Cardiac muscle cell (in vitro differentiated cells and primary cell): ENCODE data around the gene LCN2. TPM values are rescaled to one million over a fixed set of nuclear protein-coding genes. Genes with fewer than 3 reads are reported as not detected.

Experiments
- DNase-seq, 2 donors: peaks; one replicate each; pipeline versions ENCODE4 v3.0.0 to v3.0.0-alpha.2; 2010 to 2017; ENCODE audit warnings: low read depth in 1 of 2, low spot score in 1 of 2
- H3K27ac ChIP-seq: fragments of 200-600 bp; sonication (generic); 2 replicates; pipeline ENCODE4 v1.5.1; 2016
- H3K27me3 ChIP-seq: fragments of 200-600 bp; sonication (generic); 2 replicates; pipeline ENCODE4 v1.6.0; 2016; ENCODE audit warnings: control low read depth
- H3K36me3 ChIP-seq: fragments of 200-600 bp; sonication (generic); 2 replicates; pipeline ENCODE4 v1.5.1; 2016; ENCODE audit warnings: control low read depth
- H3K4me1 ChIP-seq: fragments of 200-600 bp; sonication (generic); 2 replicates; pipeline ENCODE4 v1.8.1; 2017; ENCODE audit warnings: low read depth, mild to moderate bottlenecking, mixed run types
- H3K4me3 ChIP-seq: fragments of 200-600 bp; sonication (generic); 2 replicates; pipeline ENCODE4 v1.5.1; 2016; ENCODE audit warnings: mild to moderate bottlenecking
- H3K9me3 ChIP-seq: fragments of 200-600 bp; sonication (generic); 2 replicates; pipeline ENCODE4 v1.5.1; 2017; ENCODE audit warnings: low read depth, mild to moderate bottlenecking, control low read depth
- CTCF ChIP-seq: IDR thresholded peaks from 2 replicates; pipeline ENCODE4 v1.5.1; 2012; ENCODE audit warnings: low read depth, mild to moderate bottlenecking, low read length
- polyA plus RNA-seq: library from polyadenylated mRNA; unstranded; fragments of >200 nt; fragmentation: Nextera tagmentation; extraction: Ambion mirVana; gene quantifications from 2 replicates; pipeline ENCODE4 v1.2.1, GENCODE V29; 2016
- total RNA-seq: library from RNA; depleted of rRNA; stranded (reverse); fragments of >200 nt; gene quantifications from 2 replicates; pipeline ENCODE4 v1.2.3, GENCODE V29; 2016

The LCN2 gene
- total and polyA plus RNA-seq, 2 experiments from 2014 or later: not detected

GRCh38 chr9:128113526-128114325, 35.5 kb upstream of the LCN2 start:
- Histone ChIP-seq H3K4me1 (peaks cover 17% of the 10 kb centered on the region), H3K9me3 (no peaks in the 10 kb centered on the region), H3K36me3 (no peaks in the 10 kb centered on the region), H3K27me3 (no peaks in the 10 kb centered on the region), H3K27ac (no peak overlapping the region), H3K4me3 (no peak overlapping the region)
- no peak for TF ChIP-seq CTCF
- DNase-seq: no peak

GRCh38 chr9:128114326-128115186, 34.7 kb upstream of the LCN2 start:
- Histone ChIP-seq H3K4me1 (peaks cover 9% of the 10 kb centered on the region), H3K9me3 (no peaks in the 10 kb centered on the region), H3K36me3 (no peaks in the 10 kb centered on the region), H3K4me3 (no peak overlapping the region), H3K27me3 (no peaks in the 10 kb centered on the region), H3K27ac (no peak overlapping the region)
- no peak for TF ChIP-seq CTCF
- DNase-seq: no peak

- TF ChIP-seq CTCF: no peak
- DNase-seq: no peak
These were observed 33.8 kb upstream of the LCN2 start for GRCh38 chr9:128115187-128116103.

GRCh38 chr9:128116104-128117083, 32.9 kb upstream of the LCN2 start:
- no peak for TF ChIP-seq CTCF
- no peak for DNase-seq
- Histone ChIP-seq H3K9me3 (no peaks in the 10 kb centered on the region), H3K36me3 (no peaks in the 10 kb centered on the region), H3K4me1 (no peaks in the 10 kb centered on the region), H3K4me3 (no peak overlapping the region), H3K27ac (no peak overlapping the region), H3K27me3 (no peaks in the 10 kb centered on the region)

More at GRCh38 chr9:128115187-128116103, 33.8 kb upstream of the LCN2 start:
- no peaks in the 10 kb centered on the region for H3K9me3 ChIP-seq
- H3K27ac ChIP-seq: no peak overlapping the region
- H3K36me3 ChIP-seq: no peaks in the 10 kb centered on the region
- H3K4me3 ChIP-seq: no peak overlapping the region
- H3K27me3 ChIP-seq: no peaks in the 10 kb centered on the region
- H3K4me1 ChIP-seq: peaks cover 4% of the 10 kb centered on the region
